Astrocyte of the spinal cord (primary cell): ENCODE data around the gene VSTM4.
A peak's percentile ranks its signal among the peaks of the same experiment; 100 is the strongest.

Source experiments
- DNase-seq: peaks from one replicate; pipeline ENCODE4 v3.0.0; 2011; ENCODE audit warnings: low read depth, low spot score
- H3K4me3 ChIP-seq: 2 replicates; pipeline ENCODE4 v1.5.1; 2011; ENCODE audit warnings: low read depth, mild to moderate bottlenecking, low read length, moderate library complexity
- CTCF ChIP-seq: IDR thresholded peaks from 2 replicates; pipeline ENCODE4 v1.5.1; 2012; ENCODE audit warnings: low read depth, mild to moderate bottlenecking, low read length, inconsistent platforms
- in situ Hi-C: cut with HindIII; loops from 2 replicates; pipeline ENCODE4 v1.10.0; 2017; ENCODE audit warnings: low sequenced_read_pairs

VSTM4 gene

GRCh38 chr10:49144058-49144720 is 28.9 kb upstream of the VSTM4 start:
- in situ Hi-C loops, result no loop called here
- H3K4me3 ChIP-seq, result no peak overlapping the region
- TF ChIP-seq CTCF, result no peak
- DNase-seq, result no peak

- H3K4me3 ChIP-seq, result no peak overlapping the region
- in situ Hi-C loops, result no loop called here
- no peak for TF ChIP-seq CTCF
- DNase-seq, result no peak
These were observed 27.9 kb upstream of the VSTM4 start for GRCh38 chr10:49143249-49143648.

- in situ Hi-C loops, result no loop called here
- H3K4me3 ChIP-seq, result no peak overlapping the region
- no peak for DNase-seq
- TF ChIP-seq CTCF, result no peak
These were observed 26.4 kb upstream of the VSTM4 start for GRCh38 chr10:49141541-49142332.

GRCh38 chr10:49140304-49141177 is 25.2 kb upstream of the VSTM4 start:
- DNase-seq, result no peak
- TF ChIP-seq CTCF, result no peak
- H3K4me3 ChIP-seq, result no peak overlapping the region
- in situ Hi-C loops, result no loop called here

GRCh38 chr10:49139846-49140195 is 24.5 kb upstream of the VSTM4 start:
- in situ Hi-C loops, result no loop called here
- no peak overlapping the region for H3K4me3 ChIP-seq

More at GRCh38 chr10:49139846-49140195, 24.5 kb upstream of the VSTM4 start:
- DNase-seq, result peak; percentile 94
- no peak for TF ChIP-seq CTCF
